HG03060 (cell line): Measurements from ENCODE around the gene LRP3.
"Not testable (repeated sequence)": the region's sequence is repeated elsewhere in the genome, so short reads cannot be mapped to it uniquely, and the experiment has no call there.

ENCODE experiments used
- ATAC-seq: cut with Tn5 transposase; IDR thresholded peaks from one replicate; pipeline ENCODE4 v1.9.1; 2021; ENCODE audit warnings: low read depth, moderate number of reproducible peaks; ENCODE audit not compliant: unreplicated experiment

Gene LRP3

DNA sequence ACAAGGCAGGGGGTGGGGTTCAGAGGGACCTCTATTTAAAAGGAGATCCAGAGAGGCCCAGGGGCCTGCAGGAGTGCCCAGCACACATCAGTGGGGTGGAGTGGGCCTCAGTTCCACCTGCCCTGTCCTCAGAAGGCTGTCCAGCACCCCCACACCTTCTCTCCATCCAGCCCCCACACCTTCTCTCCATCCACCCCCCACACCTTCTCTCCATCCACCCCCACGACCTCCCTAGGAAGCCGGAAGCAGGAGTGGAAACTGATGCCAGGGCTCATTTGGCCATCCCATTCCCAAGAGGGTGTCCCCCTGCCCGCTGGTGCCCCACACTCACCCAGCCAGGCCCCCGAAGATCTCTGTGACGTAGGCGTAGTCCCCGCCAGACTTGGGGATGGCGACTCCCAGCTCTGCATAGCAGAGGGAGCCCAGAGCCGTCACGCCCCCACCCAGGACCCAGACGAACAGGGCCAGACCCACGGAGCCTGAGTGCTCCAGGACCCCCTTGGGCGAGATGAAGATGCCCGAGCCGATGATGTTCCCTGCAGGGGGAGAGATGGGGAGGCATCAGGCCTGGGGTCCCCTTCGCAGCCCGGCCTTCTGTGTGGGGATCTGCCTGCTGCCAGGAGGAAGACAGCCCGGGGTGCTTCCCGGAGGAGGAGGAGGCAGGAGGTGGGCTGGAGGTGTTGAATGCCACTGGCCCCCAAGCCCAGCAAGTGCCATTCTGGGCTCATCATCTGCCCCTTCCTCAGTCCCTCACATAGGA, 21.5 kb downstream of the LRP3 start:
- no peak for ATAC-seq

DNA sequence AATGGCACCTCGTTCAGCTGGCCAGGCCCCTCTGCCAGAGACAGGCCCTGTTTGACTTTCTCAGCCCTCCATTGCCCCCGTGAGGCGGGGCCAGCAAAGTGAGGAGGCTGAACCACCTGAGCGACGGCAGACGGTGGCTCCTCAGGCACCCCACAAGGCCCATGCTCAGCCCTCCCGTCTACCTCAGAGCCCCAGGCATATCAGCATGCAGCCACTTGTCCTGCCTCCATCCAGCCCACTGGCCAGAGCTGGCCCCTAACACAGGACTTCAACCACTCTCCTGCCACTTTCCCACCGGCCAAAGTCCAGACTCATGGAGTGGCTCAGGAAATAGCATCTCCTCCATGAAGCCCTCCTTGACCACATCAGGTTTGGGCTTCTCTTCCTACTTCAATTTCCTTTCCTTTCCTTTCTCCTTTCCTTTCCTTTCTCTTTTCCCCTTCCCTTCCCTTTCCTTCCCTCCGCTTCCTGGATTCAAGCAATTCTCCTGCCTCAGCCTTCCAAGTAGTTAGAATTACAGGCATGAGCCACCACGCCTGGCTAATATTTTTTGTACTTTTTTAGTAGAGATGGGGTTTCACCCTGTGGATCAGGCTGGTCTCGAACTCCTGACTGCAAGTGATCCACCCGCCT, 22.2 kb downstream of the LRP3 start:
- ATAC-seq: no peak

DNA sequence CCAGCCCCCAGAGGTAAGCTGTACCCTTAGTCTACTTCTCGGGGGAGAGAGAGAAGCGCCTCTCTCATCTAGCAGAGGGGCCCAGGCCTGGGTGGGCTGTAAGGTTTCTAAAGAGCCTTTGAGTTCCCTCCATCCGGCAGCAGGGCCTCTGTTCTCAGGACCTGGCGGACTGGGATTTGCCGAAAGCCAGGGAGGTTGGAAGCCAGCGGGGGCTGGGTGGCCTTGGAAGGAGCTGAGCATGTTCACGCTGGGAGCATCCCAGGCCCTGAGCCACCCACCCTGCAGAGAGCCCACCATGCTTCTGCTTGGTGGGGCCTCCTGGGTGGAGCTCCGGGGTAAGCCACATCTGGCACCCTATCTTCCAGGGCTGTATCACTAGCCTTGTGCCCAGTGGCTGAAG, 23.8 kb downstream of the LRP3 start:
- ATAC-seq: no peak

DNA sequence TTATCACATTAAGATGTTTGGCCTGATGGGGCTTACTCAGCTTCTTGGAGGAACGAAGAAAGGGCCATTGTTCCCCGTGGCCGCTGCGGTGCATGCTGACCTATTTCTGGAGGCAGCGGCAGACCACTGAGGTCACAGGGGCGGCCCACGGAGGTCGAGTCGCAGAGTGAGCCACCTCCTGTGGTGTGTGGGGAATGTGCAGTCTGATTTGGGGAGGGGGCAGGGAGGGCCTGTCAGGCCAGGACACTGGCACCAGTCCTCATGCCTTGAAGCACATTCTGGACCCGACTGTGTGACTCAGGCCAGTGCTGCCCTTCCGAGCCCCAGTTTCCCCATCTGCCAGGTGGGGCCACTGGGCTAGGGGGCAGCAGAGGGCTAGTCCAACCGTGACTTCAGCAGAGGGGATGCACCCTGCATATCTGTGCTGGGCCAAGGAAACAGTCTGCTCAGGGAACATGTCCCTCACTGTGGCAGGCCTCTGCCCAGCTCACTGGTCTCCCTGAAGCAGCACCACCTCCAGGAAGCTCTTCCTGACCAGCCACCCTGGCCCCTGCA, 25.2 kb downstream of the LRP3 start:
- no peak for ATAC-seq

DNA sequence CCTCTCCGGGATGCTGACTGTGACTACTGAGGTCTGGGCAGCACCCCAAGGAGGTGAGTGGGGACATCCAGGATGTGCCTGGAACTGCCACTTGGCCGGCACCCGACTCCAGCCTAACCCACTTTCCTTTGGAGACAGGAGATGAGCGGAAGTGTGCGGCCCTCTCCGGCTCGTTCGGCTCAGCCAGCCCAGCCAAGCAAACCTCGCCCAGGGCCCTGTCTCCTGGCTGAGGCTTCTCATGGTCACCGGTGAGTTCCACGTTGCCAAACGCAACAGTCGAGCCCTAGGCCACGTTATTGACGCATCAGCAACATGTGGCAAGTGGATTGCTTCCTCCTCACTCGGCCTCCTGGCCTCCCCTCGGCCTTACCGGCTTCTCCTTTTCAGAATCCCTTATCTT, 26.0 kb downstream of the LRP3 start:
- no peak for ATAC-seq

DNA sequence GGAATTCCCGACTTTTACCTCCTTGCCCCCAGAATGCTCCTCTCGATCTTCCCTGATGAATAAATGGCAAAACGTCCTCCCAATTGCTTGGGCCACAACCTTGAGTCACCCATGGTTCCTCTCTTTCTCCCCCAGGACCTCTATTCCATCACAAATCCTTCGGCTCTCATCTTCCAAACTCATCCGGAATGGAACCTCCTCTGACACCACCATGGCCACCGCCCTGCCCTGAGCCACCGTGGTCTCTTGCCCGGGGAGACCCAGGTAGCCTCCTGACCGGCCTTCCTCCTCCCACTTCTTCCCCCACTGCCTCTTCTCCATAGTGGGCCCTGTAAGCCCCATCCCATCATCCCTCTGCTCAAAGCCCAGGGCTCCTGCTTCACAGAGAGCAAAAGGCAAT, 26.6 kb downstream of the LRP3 start:
- ATAC-seq: no peak

DNA sequence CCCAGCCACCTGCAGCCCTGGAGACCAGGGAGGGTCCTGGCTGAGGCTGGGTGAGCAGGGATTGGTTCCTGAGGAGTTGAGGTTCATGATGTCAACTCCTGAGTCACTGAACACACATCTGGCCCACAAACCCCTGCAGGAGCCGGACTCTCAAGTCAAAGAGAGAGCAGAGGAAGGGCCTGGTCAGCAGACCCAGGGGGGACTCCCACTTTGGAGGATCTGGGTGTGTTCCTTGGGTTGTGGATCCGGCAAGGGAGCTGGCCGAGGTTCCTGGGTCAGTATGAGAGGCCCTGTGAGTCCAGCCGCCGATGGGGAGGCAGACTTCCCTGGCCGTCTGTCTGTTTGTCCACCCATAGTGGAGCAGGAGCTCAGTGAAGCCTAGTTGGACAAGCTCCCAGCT, 27.5 kb downstream of the LRP3 start:
- no peak for ATAC-seq

DNA sequence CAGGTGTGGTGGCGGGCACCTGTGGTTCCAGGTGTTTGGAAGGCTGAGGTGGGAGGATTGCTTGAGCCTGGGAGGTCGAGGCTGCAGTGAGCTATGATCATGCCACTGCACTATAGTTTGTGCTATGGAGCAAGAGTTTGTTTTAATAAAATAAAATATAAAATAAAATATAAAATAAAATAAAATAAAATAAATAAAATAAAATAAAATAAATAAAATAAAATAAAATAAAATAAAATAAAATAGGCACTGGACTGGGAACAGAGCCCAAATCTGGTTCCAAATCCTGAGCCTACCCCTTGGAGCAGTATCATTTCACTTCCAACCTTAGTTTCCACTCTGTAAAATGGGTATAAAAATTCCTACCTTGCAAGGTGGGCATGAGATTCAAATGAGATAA, 28.1 kb downstream of the LRP3 start:
- not testable (repeated sequence) for ATAC-seq

DNA sequence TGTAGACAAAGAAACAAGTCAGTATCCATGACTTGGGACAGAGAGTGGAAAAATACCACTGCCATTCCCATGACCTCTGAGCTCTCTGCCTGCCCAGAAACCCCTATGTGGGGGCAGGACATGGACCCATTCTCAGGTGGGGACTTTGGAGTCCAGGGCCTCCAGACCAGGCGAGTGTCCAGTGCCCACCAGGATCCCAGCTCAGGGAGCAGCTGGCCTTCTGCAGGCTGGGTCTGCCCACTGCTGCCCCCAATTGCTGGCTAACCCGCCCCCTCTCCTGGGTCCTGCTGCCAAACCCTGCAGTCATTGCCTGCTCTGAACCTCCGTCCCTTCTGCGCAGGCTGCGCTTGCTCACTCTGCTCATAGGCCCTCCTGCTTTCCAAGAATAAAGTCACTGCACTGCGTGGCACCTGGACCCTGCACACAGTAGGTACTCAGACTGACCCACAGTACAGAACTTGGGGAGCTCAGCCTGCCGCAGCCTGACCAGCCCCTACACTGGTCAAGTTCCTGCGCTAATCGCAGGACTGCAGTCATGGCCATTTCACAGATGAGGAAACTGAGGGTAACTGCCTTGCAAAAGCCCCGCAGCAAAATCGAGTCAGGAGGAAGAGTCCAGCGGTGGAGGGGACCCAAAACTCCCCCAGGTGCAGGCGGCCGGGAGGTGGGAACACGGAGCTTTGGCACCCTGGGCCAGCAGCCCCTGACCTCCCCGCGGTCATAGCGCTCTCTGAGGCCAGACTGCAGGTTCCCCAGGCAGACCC, 30.7 kb downstream of the LRP3 start:
- ATAC-seq: no peak

DNA sequence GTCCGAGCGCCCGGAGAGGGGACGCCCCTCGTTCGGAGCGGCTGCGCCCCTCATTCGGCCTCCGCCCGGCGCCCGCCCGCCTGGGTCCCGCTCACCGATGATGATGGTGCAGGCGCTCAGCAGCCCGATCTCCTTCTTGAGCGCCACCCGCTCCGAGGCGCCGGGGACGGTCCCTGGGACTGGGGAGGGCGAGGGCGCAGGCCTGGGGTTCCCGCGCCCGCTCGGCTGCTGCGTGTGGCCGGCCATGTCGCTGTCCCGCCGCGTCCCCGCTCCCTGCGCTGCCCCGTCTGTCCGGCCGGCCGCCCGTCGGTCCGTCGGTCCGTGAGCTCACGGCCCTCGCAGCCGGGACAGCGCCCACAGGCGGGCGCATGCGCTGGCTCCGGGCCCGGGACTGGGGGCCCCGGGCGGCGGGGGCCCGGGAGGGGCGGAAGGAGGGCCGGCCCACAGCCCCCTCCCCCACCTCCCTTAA, 31.4 kb downstream of the LRP3 start, which contains the start of gene SLC7A10:
SLC7A10 (minus strand) TSS at position 393 of the 469 bp plus-strand sequence; CDS start at position 246, 147 bp downstream.
- ATAC-seq: no peak

DNA sequence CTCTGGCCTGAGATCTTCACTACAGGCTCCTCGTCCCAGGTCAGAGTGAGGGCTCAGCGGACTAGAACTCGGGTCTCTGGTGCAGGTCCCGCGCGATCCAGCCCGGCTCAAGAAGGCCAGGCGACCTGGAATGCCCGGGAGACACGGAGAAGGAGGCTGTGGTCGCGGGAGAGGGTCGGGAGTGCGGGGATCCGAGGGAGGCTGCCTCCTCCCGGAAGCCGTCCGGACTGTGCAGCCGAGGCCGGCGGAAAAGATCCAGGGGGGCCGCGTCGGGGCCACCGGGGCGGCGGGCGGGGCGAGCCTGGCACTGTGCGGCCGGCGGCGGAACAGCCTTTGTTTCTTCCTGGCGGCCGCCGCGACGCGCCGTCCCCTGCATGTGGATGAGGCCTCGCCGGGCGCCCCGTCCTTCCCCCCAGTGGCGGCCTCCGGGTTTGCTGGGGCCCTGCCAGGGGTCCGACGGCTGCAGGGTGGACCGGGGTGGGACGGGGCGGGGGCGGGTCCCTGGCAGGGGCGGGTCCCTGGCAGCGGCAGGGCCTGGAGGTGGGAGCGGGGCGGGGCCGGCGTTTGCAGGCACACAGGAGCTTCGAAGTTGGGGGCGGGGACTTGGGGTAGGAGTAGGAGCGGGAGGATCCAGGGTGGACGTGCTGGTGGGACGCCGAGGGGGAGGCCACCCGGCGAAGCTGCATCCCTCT, 32.6 kb downstream of the LRP3 start:
- ATAC-seq: no peak

DNA sequence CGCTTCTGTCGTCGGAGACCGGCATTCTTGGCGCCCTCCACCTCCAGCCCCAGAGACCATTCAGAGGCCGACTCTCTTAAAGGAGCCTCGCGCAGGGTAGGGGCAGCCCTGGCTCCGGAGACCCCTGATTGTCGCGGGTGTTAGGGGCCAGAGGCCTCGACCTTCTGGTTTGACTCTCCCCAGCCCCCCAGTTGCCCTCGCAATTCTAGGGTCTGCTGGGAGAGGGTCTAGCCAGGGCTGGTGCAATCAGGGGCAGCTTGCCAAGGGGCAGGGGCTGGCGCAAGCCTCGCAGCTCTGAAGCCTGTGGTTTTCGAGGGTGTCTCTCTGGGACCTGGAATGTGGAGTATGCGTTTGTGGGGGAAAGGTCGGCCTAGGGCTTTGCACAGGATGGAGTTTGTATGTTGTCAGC, 33.1 kb downstream of the LRP3 start:
- no peak for ATAC-seq

DNA sequence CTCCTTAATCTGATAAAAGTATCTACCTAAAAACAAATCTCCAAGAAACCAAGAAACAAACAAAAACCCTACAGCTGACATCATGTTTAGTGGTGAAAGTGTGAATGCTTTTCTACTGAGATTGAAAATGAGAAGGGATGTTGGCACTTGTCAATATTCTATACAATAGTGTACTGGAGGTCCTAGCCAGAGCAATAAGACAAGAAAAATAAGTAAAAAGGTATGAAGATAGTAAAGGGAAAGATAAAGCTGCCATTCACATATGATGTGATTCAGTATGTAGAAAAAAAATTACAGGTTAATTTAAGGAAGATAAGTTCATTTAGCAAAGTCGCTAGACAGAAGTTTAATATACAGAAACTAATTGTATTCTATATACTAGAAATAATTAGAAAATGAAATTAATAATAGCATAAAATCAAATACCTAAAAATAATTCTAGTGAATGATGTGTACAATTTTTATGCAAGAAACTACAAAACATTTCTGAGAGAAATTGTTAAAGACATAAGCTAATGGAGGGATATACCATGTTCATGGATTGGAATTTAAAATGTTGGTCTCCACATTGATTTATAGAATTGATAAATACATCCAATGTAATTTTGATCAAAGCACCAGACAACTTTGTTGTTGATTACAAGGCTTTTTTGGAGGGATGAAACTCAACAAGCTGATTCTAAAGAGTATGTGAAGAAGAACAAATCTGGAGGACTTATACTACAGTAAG, 33.9 kb downstream of the LRP3 start:
- no peak for ATAC-seq

DNA sequence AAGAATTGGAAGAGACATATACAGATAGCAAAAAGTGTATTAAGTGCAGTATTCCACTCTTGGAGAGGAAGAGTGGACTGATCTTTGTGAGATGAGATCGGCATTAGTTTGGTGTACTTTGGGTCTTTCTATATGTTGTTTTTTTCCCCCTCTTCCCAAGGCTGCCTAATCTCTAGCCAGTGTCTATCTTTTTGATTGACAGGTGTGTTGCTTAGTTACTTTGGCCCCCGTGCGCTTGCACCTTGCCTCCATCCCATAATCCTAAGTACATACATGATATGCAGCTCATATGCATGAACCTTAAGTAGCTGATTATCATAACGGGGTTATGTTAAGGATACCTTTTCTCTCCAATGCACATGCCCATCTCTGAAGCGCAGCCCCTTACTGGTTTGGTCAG, 35.8 kb downstream of the LRP3 start:
- no peak for ATAC-seq

DNA sequence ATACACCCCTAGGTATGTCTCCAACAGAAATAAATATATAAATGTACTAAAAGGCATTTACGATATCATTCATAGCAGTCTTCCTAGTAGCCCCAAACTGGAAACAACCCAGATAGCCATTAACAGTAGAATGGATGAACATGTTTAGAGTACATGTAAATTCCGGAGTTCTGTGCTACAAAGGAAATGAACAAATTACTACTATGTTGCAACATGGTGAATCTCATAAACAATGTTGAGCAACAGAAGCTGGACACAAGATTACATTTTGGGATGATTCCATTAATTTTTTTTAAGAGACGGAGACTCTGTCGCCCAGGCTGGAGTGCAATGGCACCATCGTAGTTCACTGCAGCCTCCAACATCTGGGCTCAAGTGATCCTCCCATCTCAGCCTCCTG, 37.4 kb downstream of the LRP3 start:
- no peak for ATAC-seq

DNA sequence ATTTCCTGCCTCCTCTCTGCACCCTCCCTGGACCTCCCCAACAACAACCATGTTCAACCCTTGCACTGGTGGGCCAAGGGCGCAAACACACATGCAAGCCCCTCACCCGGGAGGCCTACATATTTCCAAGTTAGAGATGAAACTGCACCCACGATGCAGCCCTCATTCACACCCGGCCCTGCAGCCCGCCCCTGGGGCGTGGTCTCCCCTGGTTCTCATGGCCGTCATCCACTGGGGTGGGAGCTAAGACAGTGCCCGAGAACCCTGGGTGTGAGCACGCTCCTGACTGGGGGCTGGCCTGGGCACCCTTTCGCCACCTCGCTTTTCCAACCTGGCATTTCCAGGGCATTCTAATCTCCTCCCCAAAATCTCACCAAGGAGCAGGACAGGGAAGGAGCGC, 38.5 kb downstream of the LRP3 start:
- ATAC-seq: no peak

DNA sequence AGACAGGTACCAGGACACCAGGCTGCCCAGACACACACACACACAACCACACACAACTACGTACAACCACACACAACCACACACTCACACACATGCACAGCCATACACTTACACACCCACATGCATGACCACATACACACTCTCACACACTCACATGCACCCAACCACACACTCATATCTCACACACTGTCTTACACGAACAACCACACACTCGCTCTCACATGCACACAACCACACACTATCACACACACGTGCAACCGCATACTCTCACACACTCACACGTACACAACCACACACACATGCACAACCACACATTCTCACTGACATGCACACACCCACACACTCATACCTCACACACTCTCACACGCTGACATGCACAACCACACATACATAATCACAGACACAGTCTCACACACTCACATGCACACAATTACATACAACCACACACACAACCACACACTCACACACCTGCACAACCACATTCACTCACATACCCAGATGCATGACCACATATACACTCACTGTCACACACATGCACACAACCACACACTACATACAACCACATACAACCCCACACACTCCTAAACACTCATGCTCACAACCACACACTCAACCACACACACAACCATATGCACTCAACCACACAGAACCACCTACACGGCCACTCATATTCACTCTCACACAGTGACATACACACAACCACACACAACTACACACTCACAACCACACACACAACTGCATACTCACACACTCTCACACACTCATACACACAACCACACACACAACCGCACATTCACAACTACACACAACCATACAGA, 39.1 kb downstream of the LRP3 start:
- no peak for ATAC-seq

DNA sequence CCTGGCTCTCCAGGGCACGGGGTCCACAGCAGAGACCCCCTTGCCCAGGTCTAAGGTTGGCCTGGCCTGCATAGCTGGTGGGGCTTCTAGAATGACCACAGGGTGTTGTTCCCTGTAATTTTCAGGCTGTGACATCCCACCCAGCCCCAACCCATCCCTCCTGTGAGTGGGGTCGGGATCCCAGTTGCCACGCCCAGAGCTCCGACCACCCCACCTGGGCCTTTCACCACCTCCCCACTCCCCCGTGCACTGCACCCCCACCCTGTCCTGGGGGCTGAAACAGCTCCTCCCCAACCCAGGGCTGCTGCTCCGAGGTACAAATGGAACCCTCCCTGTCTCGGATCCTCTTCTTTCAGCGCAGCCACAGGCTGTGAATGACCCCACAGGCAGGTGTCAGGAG, 40.0 kb downstream of the LRP3 start:
- no peak for ATAC-seq

DNA sequence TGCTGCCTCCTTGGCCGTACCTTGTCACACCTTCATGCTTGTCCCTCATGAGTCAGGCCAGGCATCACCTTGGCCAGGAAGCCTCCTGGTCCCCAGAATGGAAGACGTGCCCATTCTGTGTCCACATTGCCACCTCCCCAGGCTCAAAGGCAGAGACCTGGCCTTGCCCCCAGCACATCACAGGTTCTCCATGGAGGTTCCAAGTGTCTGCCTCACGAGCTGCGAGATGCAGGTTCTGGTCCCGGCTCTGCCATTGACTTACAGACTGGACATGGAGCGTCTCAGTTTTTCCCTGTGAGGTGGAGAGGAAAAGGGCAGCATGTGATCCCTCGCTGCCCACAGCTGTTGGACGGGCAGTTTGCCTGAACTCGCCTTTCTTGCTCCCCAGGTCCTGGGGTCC, 40.6 kb downstream of the LRP3 start:
- ATAC-seq: no peak
